Measurements from ENCODE around the gene RNF40.

The RNF40 gene

GRCh38 chr16:30743716-30744115, 18.4 kb upstream of the RNF40 start:
- Histone ChIP-seq H3K4me3 (ENCODE audit: low read length in 2 of 2) (no peak overlapping the region), H3K4me1 (ENCODE audit: control insufficient read depth, insufficient read depth, low read length) (peaks cover 27% of the 10 kb centered on the region), H3K9me3 (ENCODE audit: control insufficient read depth in 2 of 2, low read length in 2 of 2) (no peaks in the 10 kb centered on the region), H3K27me3 (ENCODE audit: control insufficient read depth in 1 of 2, insufficient read depth in 2 of 2, low read length in 2 of 2) (no peaks in the 10 kb centered on the region), H3K27ac (ENCODE audit: low read length) (peak overlapping the region; percentile 31), H3K9ac (ENCODE audit: low read length in 2 of 2) (no peak overlapping the region), H3K36me3 (ENCODE audit: control insufficient read depth in 2 of 2, insufficient read depth in 2 of 2, low read length in 2 of 2) (peaks cover 11 to 12% of the 10 kb centered on the region in 2 donors)

- no peak overlapping the region for H3K4me3 ChIP-seq (ENCODE audit: low read length in 2 of 2)
- peaks cover 7% of the 10 kb centered on the region in 2 donors for H3K36me3 ChIP-seq (ENCODE audit: control insufficient read depth in 2 of 2, insufficient read depth in 2 of 2, low read length in 2 of 2)
- no peaks in the 10 kb centered on the region for H3K9me3 ChIP-seq (ENCODE audit: control insufficient read depth in 2 of 2, low read length in 2 of 2)
- peak overlapping the region; percentile 31 for H3K27ac ChIP-seq (ENCODE audit: low read length)
- H3K4me1 ChIP-seq (ENCODE audit: control insufficient read depth, insufficient read depth, low read length), result peaks cover 27% of the 10 kb centered on the region
- H3K9ac ChIP-seq (ENCODE audit: low read length in 2 of 2), result no peak overlapping the region
- H3K27me3 ChIP-seq (ENCODE audit: control insufficient read depth in 1 of 2, insufficient read depth in 2 of 2, low read length in 2 of 2), result no peaks in the 10 kb centered on the region
Observed at GRCh38 chr16:30744183-30744582, 17.9 kb upstream of the RNF40 start.

- H3K4me1 ChIP-seq (ENCODE audit: control insufficient read depth, insufficient read depth, low read length), result peaks cover 26% of the 10 kb centered on the region
Observed at GRCh38 chr16:30745082-30745481, 17.0 kb upstream of the RNF40 start.

GRCh38 chr16:30746638-30747175, 15.4 kb upstream of the RNF40 start:
- Histone ChIP-seq H3K4me1 (ENCODE audit: control insufficient read depth, insufficient read depth, low read length) (peaks cover 14% of the 10 kb centered on the region), H3K27me3 (ENCODE audit: control insufficient read depth in 1 of 2, insufficient read depth in 2 of 2, low read length in 2 of 2) (no peaks in the 10 kb centered on the region), H3K9ac (ENCODE audit: low read length in 2 of 2) (no peak overlapping the region), H3K4me3 (ENCODE audit: low read length in 2 of 2) (no peak overlapping the region), H3K9me3 (ENCODE audit: control insufficient read depth in 2 of 2, low read length in 2 of 2) (no peaks in the 10 kb centered on the region), H3K36me3 (ENCODE audit: control insufficient read depth in 2 of 2, insufficient read depth in 2 of 2, low read length in 2 of 2) (peaks cover 14 to 16% of the 10 kb centered on the region in 2 donors), H3K27ac (ENCODE audit: low read length) (no peak overlapping the region)

More at GRCh38 chr16:30745082-30745481, 17.0 kb upstream of the RNF40 start:
- Histone ChIP-seq H3K4me3 (ENCODE audit: low read length in 2 of 2) (no peak overlapping the region), H3K9me3 (ENCODE audit: control insufficient read depth in 2 of 2, low read length in 2 of 2) (no peaks in the 10 kb centered on the region), H3K9ac (ENCODE audit: low read length in 2 of 2) (no peak overlapping the region), H3K36me3 (ENCODE audit: control insufficient read depth in 2 of 2, insufficient read depth in 2 of 2, low read length in 2 of 2) (peaks cover 7% of the 10 kb centered on the region in 2 donors), H3K27ac (ENCODE audit: low read length) (no peak overlapping the region), H3K27me3 (ENCODE audit: control insufficient read depth in 1 of 2, insufficient read depth in 2 of 2, low read length in 2 of 2) (no peaks in the 10 kb centered on the region)

- H3K27ac ChIP-seq (ENCODE audit: low read length), result peak overlapping the region; percentile 67
- peak overlapping the region; percentile 71 to 75 for H3K9ac ChIP-seq (ENCODE audit: low read length in 2 of 2)
- no peaks in the 10 kb centered on the region for H3K27me3 ChIP-seq (ENCODE audit: control insufficient read depth in 1 of 2, insufficient read depth in 2 of 2, low read length in 2 of 2)
- no peaks in the 10 kb centered on the region for H3K9me3 ChIP-seq (ENCODE audit: control insufficient read depth in 2 of 2, low read length in 2 of 2)
- peaks cover 14 to 16% of the 10 kb centered on the region in 2 donors for H3K36me3 ChIP-seq (ENCODE audit: control insufficient read depth in 2 of 2, insufficient read depth in 2 of 2, low read length in 2 of 2)
- peak overlapping the region; percentile 81 to 95 for H3K4me3 ChIP-seq (ENCODE audit: low read length in 2 of 2)
- peaks cover 10% of the 10 kb centered on the region for H3K4me1 ChIP-seq (ENCODE audit: control insufficient read depth, insufficient read depth, low read length)
Observed at GRCh38 chr16:30747331-30747730, 14.8 kb upstream of the RNF40 start.

GRCh38 chr16:30747799-30748633, 14.1 kb upstream of the RNF40 start, which contains the start of gene PHKG2:
PHKG2 (plus strand) TSS chr16:30748425; CDS start chr16:30748821, 396 bp downstream.
- no peaks in the 10 kb centered on the region for H3K27me3 ChIP-seq (ENCODE audit: control insufficient read depth in 1 of 2, insufficient read depth in 2 of 2, low read length in 2 of 2)
- H3K4me1 ChIP-seq (ENCODE audit: control insufficient read depth, insufficient read depth, low read length), result peaks cover 10% of the 10 kb centered on the region
- H3K9me3 ChIP-seq (ENCODE audit: control insufficient read depth in 2 of 2, low read length in 2 of 2), result no peaks in the 10 kb centered on the region
- H3K9ac ChIP-seq (ENCODE audit: low read length in 2 of 2), result peak within 1 kb of the TSS; percentile 71 to 75
- peak within 1 kb of the TSS; percentile 81 to 95 for H3K4me3 ChIP-seq (ENCODE audit: low read length in 2 of 2)
- H3K27ac ChIP-seq (ENCODE audit: low read length), result peak within 1 kb of the TSS; percentile 67
- peaks cover 14 to 21% of the 10 kb centered on the region in 2 donors for H3K36me3 ChIP-seq (ENCODE audit: control insufficient read depth in 2 of 2, insufficient read depth in 2 of 2, low read length in 2 of 2)

GRCh38 chr16:30748634-30749445, 13.3 kb upstream of the RNF40 start:
- H3K27ac ChIP-seq (ENCODE audit: low read length), result peak overlapping the region; percentile 24
- H3K4me1 ChIP-seq (ENCODE audit: control insufficient read depth, insufficient read depth, low read length), result peaks cover 8% of the 10 kb centered on the region
- H3K4me3 ChIP-seq (ENCODE audit: low read length in 2 of 2), result peak overlapping the region; percentile 69 to 81
- H3K27me3 ChIP-seq (ENCODE audit: control insufficient read depth in 1 of 2, insufficient read depth in 2 of 2, low read length in 2 of 2), result no peaks in the 10 kb centered on the region
- no peaks in the 10 kb centered on the region for H3K9me3 ChIP-seq (ENCODE audit: control insufficient read depth in 2 of 2, low read length in 2 of 2)
- peaks cover 19 to 24% of the 10 kb centered on the region in 2 donors for H3K36me3 ChIP-seq (ENCODE audit: control insufficient read depth in 2 of 2, insufficient read depth in 2 of 2, low read length in 2 of 2)
- peak overlapping the region in 1 of 2 donors; percentile 57 for H3K9ac ChIP-seq (ENCODE audit: low read length in 2 of 2)

GRCh38 chr16:30750201-30750600, 11.9 kb upstream of the RNF40 start:
- Histone ChIP-seq H3K27me3 (ENCODE audit: control insufficient read depth in 1 of 2, insufficient read depth in 2 of 2, low read length in 2 of 2) (no peaks in the 10 kb centered on the region), H3K9ac (ENCODE audit: low read length in 2 of 2) (no peak overlapping the region), H3K9me3 (ENCODE audit: control insufficient read depth in 2 of 2, low read length in 2 of 2) (no peaks in the 10 kb centered on the region), H3K4me3 (ENCODE audit: low read length in 2 of 2) (no peak overlapping the region), H3K27ac (ENCODE audit: low read length) (no peak overlapping the region), H3K36me3 (ENCODE audit: control insufficient read depth in 2 of 2, insufficient read depth in 2 of 2, low read length in 2 of 2) (peaks cover 18 to 23% of the 10 kb centered on the region in 2 donors), H3K4me1 (ENCODE audit: control insufficient read depth, insufficient read depth, low read length) (peaks cover 8% of the 10 kb centered on the region)

- no peak overlapping the region for H3K27ac ChIP-seq (ENCODE audit: low read length)
- peaks cover 15 to 21% of the 10 kb centered on the region in 2 donors for H3K36me3 ChIP-seq (ENCODE audit: control insufficient read depth in 2 of 2, insufficient read depth in 2 of 2, low read length in 2 of 2)
- H3K27me3 ChIP-seq (ENCODE audit: control insufficient read depth in 1 of 2, insufficient read depth in 2 of 2, low read length in 2 of 2), result no peaks in the 10 kb centered on the region
- H3K9me3 ChIP-seq (ENCODE audit: control insufficient read depth in 2 of 2, low read length in 2 of 2), result no peaks in the 10 kb centered on the region
- no peak overlapping the region for H3K9ac ChIP-seq (ENCODE audit: low read length in 2 of 2)
- H3K4me3 ChIP-seq (ENCODE audit: low read length in 2 of 2), result no peak overlapping the region
- peaks cover 8% of the 10 kb centered on the region for H3K4me1 ChIP-seq (ENCODE audit: control insufficient read depth, insufficient read depth, low read length)
Observed at GRCh38 chr16:30750876-30751465, 11.2 kb upstream of the RNF40 start.

- Histone ChIP-seq H3K27me3 (ENCODE audit: control insufficient read depth in 1 of 2, insufficient read depth in 2 of 2, low read length in 2 of 2) (no peaks in the 10 kb centered on the region), H3K27ac (ENCODE audit: low read length) (no peak overlapping the region), H3K36me3 (ENCODE audit: control insufficient read depth in 2 of 2, insufficient read depth in 2 of 2, low read length in 2 of 2) (peaks cover 20 to 26% of the 10 kb centered on the region in 2 donors), H3K9ac (ENCODE audit: low read length in 2 of 2) (no peak overlapping the region), H3K9me3 (ENCODE audit: control insufficient read depth in 2 of 2, low read length in 2 of 2) (no peaks in the 10 kb centered on the region), H3K4me3 (ENCODE audit: low read length in 2 of 2) (no peak overlapping the region), H3K4me1 (ENCODE audit: control insufficient read depth, insufficient read depth, low read length) (peaks cover 3% of the 10 kb centered on the region)
Observed at GRCh38 chr16:30753596-30753995, 8.5 kb upstream of the RNF40 start.

Data from stomach smooth muscle (tissue), 2 donors.